CD1c-positive myeloid dendritic cell (primary cell): ENCODE measurements around the gene MRPL20.
"Not testable (repeated sequence)": the region's sequence is repeated elsewhere in the genome, so short reads cannot be mapped to it uniquely, and the experiment has no call there.

ENCODE experiments used
- DNase-seq: peaks from one replicate; pipeline ENCODE4 v3.0.0-alpha.2; 2016; ENCODE audit errors: extremely low spot score

MRPL20 gene

GRCh38 chr1:1437033-1437903 is 30.2 kb upstream of the MRPL20 start:
- DNase-seq = no peak

DNA sequence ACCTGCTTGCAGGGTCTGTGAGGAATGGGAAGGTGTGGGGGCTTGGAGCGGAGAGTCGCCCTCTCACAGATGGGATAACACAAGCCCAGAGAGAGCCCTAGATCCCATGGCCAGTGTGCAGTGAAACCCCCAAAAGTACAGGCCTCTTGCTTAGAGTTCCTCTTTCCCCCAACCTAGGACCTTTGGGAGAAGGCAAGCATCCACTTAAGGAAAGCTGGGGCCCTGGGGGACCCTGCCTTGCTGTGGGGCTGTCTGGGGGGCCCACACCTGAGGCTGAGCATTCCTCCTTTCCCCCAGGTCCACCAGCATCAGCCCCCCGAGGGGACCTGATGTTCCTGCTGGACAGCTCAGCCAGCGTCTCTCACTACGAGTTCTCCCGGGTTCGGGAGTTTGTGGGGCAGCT is 29.5 kb upstream of the MRPL20 start:
- DNase-seq = no peak

GRCh38 chr1:1435911-1436629 is 29.0 kb upstream of the MRPL20 start:
- no peak for DNase-seq

DNA sequence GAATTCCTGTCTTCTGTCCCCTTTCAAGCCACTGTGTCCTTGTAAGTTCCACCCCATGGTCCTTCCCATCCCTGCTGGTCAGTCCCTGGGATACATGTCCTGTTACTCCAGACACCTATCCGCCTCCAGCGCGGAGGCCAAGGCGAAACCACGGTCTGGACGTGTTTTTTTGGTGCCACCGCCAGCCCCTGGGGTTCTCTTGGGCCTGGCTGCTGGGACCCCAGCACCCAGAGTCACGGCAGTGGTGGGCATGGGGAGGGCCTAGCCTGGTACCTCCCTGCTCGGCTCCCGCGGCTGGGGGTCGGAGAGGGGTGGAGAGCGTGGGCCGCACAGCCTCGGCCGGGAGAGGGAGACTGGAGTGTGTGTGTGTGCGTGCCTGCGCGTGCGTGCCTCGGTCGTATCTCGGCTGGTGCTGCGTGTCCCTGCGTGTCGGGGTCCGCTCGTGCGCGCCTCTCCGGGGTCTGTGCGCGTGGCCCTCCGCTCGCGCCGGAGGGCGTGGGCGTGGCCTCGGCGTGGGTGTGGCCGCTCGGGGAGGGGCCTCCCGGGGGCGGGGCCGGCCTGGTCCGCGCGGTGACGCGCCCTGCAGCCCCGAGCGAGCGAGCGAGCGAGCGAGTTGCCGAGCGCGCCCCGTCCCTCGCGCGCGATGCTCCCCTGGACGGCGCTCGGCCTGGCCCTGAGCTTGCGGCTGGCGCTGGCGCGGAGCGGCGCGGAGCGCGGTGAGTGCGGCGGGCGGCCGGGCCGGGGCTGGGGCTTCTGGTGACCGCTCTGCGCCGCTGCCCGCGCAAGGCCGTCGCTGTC is 28.2 kb upstream of the MRPL20 start, which contains the start of gene VWA1:
TSS of gene VWA1 (plus strand) at position 585 of the 798 bp plus-strand sequence. CDS start at position 644, 59 bp downstream.
- DNase-seq = peak; percentile 67

- no peak for DNase-seq
These were observed 27.7 kb upstream of the MRPL20 start for GRCh38 chr1:1434824-1435105.

DNA sequence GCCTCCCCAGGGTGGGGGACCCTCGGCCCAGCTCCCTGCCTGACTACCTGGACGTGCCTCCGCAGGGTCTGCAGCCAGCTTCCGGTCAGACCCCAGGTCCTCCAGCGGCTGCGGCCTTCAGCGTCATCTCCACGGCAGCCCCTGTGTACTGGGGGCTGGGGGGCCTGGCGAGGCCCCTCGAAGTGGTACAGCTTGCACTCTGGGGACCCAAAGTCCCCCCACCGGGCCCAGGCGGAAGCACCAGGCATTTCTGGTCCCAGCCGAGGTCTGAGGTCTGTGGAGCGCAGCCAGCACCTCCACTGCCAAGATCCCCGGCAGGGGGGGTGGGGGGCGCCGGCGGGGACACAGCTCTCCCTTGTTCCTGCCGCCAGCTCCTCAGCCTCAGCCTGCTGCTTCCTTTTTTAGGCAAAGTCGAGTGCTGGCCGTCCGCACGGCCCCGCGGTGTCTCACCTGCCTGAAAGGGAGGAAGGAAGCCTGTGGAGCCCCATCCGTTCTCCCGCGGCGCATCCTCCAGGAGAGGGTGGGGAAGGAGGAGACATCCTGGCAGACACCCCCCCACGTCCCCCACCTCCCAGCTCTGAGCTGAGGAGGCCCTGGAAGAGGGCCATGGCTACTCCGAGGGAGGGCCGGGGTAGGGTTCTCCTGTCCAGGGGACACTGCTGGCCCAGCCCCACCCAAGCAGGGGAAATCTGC is 27.2 kb upstream of the MRPL20 start:
- no peak for DNase-seq

DNA sequence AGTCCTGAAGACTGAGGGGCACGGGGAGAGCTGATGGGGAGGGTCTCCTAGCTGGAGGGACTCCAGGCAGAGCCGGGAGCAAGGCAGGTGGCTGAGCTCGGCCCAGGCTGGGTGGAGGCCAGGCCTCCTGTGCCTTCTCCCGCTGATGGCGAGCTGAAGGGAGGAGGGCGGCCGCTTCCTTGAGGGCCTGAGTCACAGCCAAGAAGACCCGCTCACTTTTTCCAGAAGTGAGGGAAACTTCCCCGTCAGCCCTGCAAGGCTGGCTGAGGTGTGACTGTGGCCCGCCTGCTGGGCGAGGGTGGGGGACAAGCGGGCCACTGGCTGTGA is 26.7 kb upstream of the MRPL20 start:
- DNase-seq = peak; percentile 16

DNA sequence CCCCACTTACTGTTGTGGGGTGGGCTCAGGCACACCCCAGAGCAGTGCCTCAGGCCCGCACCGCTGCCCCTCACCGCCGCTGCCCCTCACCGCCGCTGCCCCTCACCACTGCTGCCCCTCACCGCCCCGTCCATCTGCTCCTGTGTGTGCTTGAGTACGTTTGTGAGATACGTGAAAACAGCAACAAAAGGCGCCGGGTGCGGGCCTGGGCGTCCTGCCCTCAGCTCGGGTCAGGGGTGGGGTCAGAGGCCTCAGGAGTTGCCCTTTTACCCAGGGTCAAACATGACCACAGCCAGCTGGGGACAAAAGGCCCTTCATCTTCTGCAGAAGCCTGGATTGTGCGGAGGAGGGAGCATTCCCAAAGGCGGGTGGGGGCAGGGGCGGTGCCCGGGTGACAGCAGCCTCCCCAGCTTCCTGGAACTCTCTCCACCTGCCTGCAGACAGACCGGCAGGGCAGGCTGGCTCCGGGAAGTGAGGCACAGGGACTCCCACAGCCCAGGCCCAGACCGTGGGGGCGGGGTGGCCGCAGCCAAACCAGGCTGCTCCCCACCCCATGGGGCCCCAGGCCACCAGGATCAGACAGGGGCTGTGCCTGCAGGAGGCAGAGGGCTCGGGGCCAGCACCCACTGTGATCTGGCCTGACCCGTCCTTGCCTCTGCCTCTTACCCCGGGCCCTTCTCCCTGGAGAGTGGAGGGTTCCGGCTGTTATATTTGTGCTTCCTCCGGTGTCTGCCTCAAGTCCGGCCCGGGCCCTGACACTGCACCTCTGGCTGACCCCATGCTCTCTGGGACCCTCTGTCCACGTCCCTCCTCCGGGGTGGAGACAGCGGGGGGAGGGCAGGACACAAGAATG is 26.1 kb upstream of the MRPL20 start:
- peak; percentile 10 for DNase-seq

DNA sequence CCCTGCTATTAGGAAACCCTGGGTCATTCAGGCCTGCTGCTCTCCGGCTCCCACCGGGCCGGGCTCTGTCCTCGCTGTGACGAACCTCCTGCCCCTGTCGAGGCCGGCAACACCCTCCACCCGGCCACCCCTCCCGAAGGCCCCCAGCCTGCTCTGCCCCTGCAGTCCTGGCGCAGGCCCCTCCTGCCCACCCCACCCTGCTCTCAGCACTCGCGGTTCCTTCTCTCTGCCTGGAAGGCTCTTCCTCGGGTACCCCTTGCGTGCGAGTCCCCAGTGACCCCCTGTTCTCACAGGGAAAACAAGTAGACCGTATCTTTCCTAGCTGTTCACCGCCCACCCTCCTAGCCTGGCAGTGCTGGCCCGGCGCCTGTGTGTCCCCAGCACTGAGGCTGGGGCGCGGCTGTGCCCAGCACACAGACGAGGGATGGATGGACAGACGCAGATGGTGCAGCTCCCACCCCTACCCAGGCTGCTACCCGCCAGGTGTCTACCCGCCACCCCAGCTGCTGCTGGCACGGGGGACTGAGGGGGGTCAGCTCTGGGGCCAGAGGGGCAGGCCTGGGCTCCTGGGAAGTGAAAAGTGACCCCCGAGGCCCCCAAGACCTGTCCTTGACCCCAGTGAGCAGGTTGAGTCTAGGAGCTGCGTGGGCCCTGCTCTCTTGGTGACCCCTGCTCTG is 25.3 kb upstream of the MRPL20 start:
- DNase-seq = no peak

DNA sequence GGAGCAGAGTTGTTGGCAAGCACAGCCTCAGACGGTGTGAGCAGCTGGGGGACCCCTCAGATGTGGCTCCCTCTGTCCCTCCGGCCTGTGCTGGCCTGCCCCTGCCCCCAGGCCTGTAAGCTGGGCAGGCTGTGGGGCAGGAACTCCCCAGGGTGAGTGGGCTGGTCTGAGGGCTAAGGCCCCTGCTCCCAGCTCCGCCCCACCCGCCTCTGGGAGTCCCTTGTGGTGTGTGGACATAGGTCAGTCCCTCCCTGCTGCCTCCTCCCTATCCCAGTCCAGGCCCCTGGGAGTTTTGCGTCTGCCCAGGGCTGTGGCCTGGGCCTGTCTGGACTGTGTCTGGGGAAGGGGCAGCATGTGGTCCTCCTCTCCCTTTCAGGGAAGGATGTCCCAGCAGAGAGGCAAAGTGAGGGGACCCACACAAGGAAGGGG is 24.8 kb upstream of the MRPL20 start:
- no peak for DNase-seq

DNA sequence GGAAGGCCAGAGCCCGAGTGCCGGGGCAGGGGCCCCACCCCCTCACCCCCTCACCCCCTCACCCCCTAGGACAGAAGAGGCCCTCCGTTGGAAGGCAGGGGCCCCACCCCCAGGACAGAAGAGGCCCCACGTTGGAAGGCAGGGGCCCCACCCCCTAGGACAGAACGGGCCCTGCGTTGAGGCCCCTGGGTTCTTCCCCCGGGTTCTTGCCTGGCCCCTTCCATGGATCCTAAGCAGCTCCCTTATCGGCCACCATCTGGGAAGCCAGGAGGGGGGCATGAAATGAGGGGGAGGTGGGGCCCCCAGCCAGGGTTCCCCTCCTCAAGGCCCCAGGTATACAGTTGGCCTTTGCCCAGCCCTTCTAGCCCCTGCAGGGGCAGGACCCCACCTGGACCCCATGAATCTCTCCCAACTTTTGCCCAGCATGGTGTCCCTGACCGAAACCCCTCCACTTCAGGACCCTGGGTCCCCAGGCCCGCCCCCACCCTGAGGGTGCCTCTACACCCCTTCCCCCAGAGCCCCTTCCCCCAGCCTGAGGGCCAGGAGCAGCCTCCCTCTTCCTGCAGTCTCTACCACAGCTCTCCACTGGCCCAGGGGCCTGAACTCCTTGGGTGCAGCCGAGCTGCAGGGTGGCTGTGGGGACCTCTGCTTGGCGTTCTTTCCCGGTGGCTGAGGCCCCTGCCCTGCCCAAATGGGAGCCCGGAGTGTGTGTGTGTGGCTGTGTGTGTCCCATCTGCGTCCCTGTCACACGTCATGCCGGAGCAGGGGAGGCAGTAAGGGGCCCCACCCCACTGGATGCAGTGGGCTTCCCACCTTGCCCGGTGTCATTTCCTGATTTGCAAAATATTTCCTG is 24.1 kb upstream of the MRPL20 start:
- no peak for DNase-seq

GRCh38 chr1:1430114-1430982 is 23.3 kb upstream of the MRPL20 start:
- no peak for DNase-seq

DNA sequence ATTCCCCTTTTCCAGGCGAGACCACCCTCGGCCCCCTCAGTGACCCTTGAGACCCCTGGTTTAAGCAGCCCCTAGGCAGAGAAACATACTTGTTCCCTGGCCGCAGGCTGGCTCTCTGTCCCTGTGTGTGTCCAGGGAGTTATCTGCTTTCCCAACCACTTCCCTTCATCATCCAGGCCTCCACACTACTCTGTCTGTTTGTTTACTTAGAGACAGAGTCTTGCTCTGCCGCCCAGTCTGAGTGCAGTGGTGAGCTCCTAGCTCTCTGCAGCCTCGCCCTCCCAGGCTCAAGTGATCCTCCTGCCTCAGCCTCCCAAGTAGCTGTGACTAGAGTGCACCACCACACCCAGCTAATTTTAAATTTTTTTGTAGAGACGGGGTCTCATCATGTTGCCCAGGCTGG is 22.6 kb upstream of the MRPL20 start:
- DNase-seq = no peak

GRCh38 chr1:1428967-1429366 is 21.9 kb upstream of the MRPL20 start:
- DNase-seq = not testable (repeated sequence)

DNA sequence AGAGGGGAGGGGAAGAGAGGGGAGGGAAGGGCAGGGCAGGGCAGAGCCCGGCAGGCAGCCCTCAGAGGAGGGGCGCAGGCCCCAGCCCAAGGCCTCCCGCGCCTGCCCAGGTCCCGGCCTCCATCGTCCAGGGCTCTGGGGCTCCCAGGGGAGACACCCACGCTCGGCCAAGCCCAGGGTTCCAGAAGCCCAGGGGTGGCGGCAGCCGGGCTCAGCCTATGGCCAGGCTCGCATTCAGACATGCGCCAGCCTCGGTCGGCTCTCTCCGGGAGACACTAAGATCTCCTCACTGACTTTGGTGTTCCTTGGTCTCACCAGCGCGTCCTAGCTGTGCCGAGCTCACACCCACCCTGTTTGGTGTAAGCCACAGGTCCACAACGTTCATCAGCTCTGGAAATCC is 21.1 kb upstream of the MRPL20 start:
- DNase-seq = no peak

GRCh38 chr1:1427820-1428148 is 20.7 kb upstream of the MRPL20 start:
- no peak for DNase-seq

DNA sequence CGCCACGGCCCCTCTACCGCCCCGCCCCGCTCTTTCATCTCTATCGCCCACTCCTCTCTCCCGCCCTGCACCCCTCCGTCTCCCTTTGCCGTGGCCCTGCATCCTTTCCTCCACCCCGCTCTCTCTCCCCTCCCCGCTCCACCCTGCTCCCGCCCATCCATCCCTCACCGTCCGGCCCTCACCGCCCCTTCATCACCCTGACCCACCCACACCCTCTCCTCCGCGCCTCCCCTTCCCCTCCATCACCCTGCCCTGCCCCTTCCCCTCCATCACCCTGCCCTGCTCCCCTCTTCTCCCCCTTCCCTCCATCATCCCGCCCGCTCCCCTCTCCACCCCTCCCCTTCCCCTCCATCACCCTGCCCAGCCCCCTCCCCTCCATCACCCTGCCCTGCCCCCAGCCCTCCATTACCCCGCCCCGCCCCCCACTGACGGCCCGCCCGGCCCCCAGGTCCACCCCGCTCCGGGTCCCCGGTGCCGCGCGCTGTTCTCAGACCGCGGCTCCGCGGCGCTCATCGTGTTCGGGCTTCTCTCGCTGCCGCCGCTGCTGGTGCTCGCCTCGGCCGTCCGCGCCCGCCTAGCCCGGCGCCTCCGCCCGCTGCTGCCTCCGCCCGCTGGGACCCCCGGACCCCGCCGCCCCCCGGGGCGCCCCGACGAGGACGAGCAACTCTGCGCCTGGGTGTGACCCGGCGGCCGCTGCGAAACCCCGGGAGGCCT is 20.2 kb upstream of the MRPL20 start:
- DNase-seq = no peak

DNA sequence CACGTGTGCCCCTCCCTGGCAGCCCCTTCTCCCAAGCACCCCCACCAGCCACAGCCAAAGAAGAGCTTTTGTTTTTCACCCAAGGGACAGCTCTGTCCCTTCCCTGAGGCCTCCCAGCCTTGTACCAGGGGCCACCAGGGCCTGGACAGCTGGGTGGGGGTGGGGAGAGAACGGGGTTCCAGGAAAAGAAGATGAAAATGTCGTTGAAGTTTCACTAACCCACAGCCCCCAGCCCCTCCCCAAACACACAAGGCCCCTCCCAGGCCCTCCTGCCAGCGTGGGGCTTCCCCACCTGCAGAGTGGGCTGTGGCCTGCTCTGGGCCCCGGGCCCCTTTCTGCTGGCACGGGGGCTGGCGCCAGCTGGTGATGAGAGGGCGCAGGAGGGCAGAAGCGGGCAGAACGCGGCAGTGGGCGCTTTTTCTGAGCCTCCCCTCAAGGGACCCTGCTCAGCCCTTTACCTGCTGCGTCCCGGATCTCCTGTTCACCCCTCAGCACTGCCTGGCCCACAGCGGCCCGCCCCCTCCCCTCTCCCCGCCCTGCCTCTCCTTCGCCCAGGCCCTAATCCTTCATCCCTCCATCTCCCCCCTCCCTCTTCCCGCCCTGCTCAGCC is 19.5 kb upstream of the MRPL20 start:
- DNase-seq = no peak
